Psoas muscle (tissue), 8 donors: ENCODE data around the gene SAMD4A. TPM values are rescaled to one million over a fixed set of nuclear protein-coding genes. Genes with fewer than 3 reads are reported as not detected.

Source experiments
- ATAC-seq, 4 donors: fragments of 200-7000 bp; cut with Tn5 transposase; one replicate each; pipeline ENCODE4 v1.9.1; 2020; ENCODE audit warnings: moderate library complexity in 3 of 4, mild to moderate bottlenecking in 2 of 4
- DNase-seq, 2 donors: peaks; one replicate each; pipeline ENCODE4 v3.0.0-alpha.2; 2020
- H3K27ac ChIP-seq: fragments of 200-600 bp; one replicate; pipeline ENCODE4 v1.8.0; 2022
- H3K27me3 ChIP-seq, 3 donors: fragments of 200-600 bp in 1 of 3; one replicate each; pipeline versions ENCODE4 v1.6.1 to v1.8.0; 2013 to 2022; ENCODE audit warnings: low read length in 2 of 3, mild to moderate bottlenecking in 2 of 3, moderate library complexity in 1 of 3; ENCODE audit not compliant: insufficient read depth in 3 of 3
- H3K36me3 ChIP-seq, 2 donors: fragments of 200-600 bp in 1 of 2; one replicate each; pipeline versions ENCODE4 v1.6.1 to v1.8.0; 2013 to 2022; ENCODE audit warnings: low read depth in 1 of 2, mild to moderate bottlenecking in 1 of 2, moderate library complexity in 1 of 2; ENCODE audit not compliant: insufficient read depth in 1 of 2
- H3K4me1 ChIP-seq: fragments of 200-600 bp; one replicate; pipeline ENCODE4 v1.8.0; 2022
- H3K4me3 ChIP-seq: fragments of 200-600 bp; one replicate; pipeline ENCODE4 v1.8.0; 2022; ENCODE audit warnings: mild to moderate bottlenecking
- H3K9me3 ChIP-seq: fragments of 200-600 bp; one replicate; pipeline ENCODE4 v1.8.0; 2022
- CTCF ChIP-seq: fragments of 200-600 bp; IDR thresholded peaks from one replicate; pipeline ENCODE4 v1.8.0; 2022; ENCODE audit warnings: antibody characterized with exemption
- WGBS, 3 donors: extraction: QIAGEN DNeasy Blood & Tissue Kit; methylation state at CpG; one replicate each; pipeline versions ENCODE4 v1.1.6 to v1.1.7; 2013; 5-methylcytosine and 5-hydroxymethylcytosine counted together
- intact Hi-C, 2 donors: fragments of 100-400 bp; cut with DNase I; formaldehyde crosslinking; loops; one replicate each; pipeline versions ENCODE4 v1.11.0 to v1.14.2; 2022
- polyA plus RNA-seq, 3 donors: library from polyadenylated mRNA; stranded (reverse); fragments of 200-250 nt; gene quantifications; one replicate each; pipeline ENCODE4 v1.2.3, GENCODE V29; 2013
- total RNA-seq, 4 donors: library from RNA; stranded (reverse); fragmentation: NEBNext Ultra II Directional in 2 of 4; extraction: Animal tissue kit (Norgen Biotek cat#: 25700) in 2 of 4; gene quantifications; one replicate each; pipeline versions ENCODE4 v1.2.1 to v1.2.4, GENCODE V29; 2021 to 2023
- donor health status: healthy with polysubstance abuse.
- donor health status: DM: no; HTN: no; CAD: no; lungs with moderate emphysema.
- donor health status: Bipolar disorder and iron deficiency.
- donor health status: healthy.
- donor health status: DM: yes; HTN: yes; CAD: no.
- donor health status: DM: no; HTN: no; CAD: no.
- donor health status: DM: no; HTN: no; CAD: no.
- donor health status: DM: yes; HTN: yes; CAD: no.

SAMD4A gene
- total and polyA plus RNA-seq, 7 donors = 9.6 to 139 (median 67.9) TPM

- H3K9me3 ChIP-seq = no peaks in the 10 kb centered on the region
- WGBS, 3 donors = 60 to 68% (median 66%) methylated on average over 4 of the region's 4 CpGs
- ATAC-seq (no peak), DNase-seq (no peak)
- intact Hi-C loops = no loop called here
- H3K36me3 ChIP-seq = no peaks in the 10 kb centered on the region
- no peaks in the 10 kb centered on the region for H3K27me3 ChIP-seq
- H3K27ac ChIP-seq = no peak overlapping the region
- no peak for TF ChIP-seq CTCF
- H3K4me1 ChIP-seq = peaks cover 53% of the 10 kb centered on the region
- no peak overlapping the region for H3K4me3 ChIP-seq
These were observed 157.2 kb downstream of the SAMD4A start for GRCh38 chr14:54724123-54724522.

GRCh38 chr14:54724676-54725325 lies 157.9 kb downstream of the SAMD4A start:
- Histone ChIP-seq H3K4me1 (peaks cover 54% of the 10 kb centered on the region), H3K9me3 (no peaks in the 10 kb centered on the region), H3K4me3 (no peak overlapping the region), H3K27me3 (no peaks in the 10 kb centered on the region), H3K27ac (no peak overlapping the region), H3K36me3 (no peaks in the 10 kb centered on the region)
- intact Hi-C loops = no loop called here
- ATAC-seq = no peak
- WGBS, 3 donors = 79 to 88% (median 81%) methylated on average over 5 of the region's 5 CpGs
- no peak for TF ChIP-seq CTCF
- DNase-seq = no peak

GRCh38 chr14:54725998-54726397 lies 159.1 kb downstream of the SAMD4A start:
- intact Hi-C loops = no loop called here
- ATAC-seq = no peak
- Histone ChIP-seq H3K27me3 (no peaks in the 10 kb centered on the region), H3K4me3 (no peak overlapping the region), H3K36me3 (no peaks in the 10 kb centered on the region), H3K4me1 (peaks cover 61% of the 10 kb centered on the region), H3K9me3 (no peaks in the 10 kb centered on the region), H3K27ac (no peak overlapping the region)
- no peak for DNase-seq
- TF ChIP-seq CTCF = no peak

GRCh38 chr14:54727929-54728328 lies 161.0 kb downstream of the SAMD4A start:
- Histone ChIP-seq H3K27ac (peak overlapping the region; percentile 79), H3K4me1 (peaks cover 59% of the 10 kb centered on the region)

More at GRCh38 chr14:54727929-54728328, 161.0 kb downstream of the SAMD4A start:
- intact Hi-C loops = no loop called here
- Histone ChIP-seq H3K36me3 (no peaks in the 10 kb centered on the region), H3K4me3 (peak overlapping the region; percentile 11), H3K9me3 (no peaks in the 10 kb centered on the region), H3K27me3 (no peaks in the 10 kb centered on the region)
- WGBS, 3 donors = 32 to 43% (median 35%) methylated on average over 7 of the region's 7 CpGs
- peak; percentile 27 to 49 for DNase-seq
- peak; percentile 36 to 67 (median 56) for ATAC-seq
- TF ChIP-seq CTCF = no peak
